GM12892 (cell line): ENCODE data around the gene SNAPIN.
"Not testable (repeated sequence)": the region's sequence is repeated elsewhere in the genome, so short reads cannot be mapped to it uniquely, and the experiment has no call there.

Experiments
- POLR2A ChIP-seq: IDR thresholded peaks from 2 replicates; pipeline ENCODE4 v1.6.1; 2011; ENCODE audit warnings: low read depth, low read length, control low read depth
- POLR2AphosphoS5 ChIP-seq: IDR thresholded peaks from 2 replicates; pipeline ENCODE4 v1.6.1; 2011; ENCODE audit warnings: low read depth, low read length, control low read depth

DNA sequence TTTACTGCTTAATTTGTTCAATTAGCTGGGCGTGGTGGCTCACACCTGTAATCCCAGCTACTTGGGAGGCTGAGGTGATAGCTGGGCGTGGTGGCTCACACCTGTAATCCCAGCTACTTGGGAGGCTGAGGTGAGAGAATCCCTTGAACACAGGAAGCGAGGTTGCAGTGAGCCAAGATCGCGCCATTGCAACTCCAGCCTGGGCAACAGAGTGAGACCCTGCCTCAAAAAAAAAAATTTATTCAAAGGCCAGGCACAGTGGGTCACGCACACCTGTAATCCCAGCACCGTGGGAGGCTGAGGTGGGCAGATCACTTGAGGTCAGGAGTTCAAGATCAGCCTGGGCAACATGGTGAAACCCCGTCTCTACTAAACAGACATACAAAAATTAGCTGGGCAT lies 10.2 kb downstream of the SNAPIN start:
- TF ChIP-seq POLR2A, POLR2AphosphoS5: not testable (repeated sequence)
